GM12878 (cell line): ENCODE data around the gene ADPRHL1. TPM values are rescaled to one million over a fixed set of nuclear protein-coding genes. Genes with fewer than 3 reads are reported as not detected.

Experiments used
- GATAD2B ChIP-seq: fragments of 450-650 bp; conservative IDR thresholded peaks from 2 replicates; pipeline ENCODE4 v1.6.1; 2017; ENCODE audit warnings: low read depth, mild to moderate bottlenecking, moderate library complexity
- IKZF2 ChIP-seq, 2 experiments: fragments of 450-650 bp; IDR thresholded peaks; 2 replicates each; pipeline ENCODE4 v1.6.1; 2017; ENCODE audit warnings: mild to moderate bottlenecking in 2 of 2, moderate library complexity in 2 of 2
- KAT2A ChIP-seq: conservative IDR thresholded peaks from 2 replicates; pipeline ENCODE4 v1.6.1; 2011; ENCODE audit warnings: low read depth, low read length; ENCODE audit not compliant: control insufficient read depth
- NRF1 ChIP-seq: conservative IDR thresholded peaks from 2 replicates; pipeline ENCODE4 v1.6.1; 2011; ENCODE audit warnings: mild to moderate bottlenecking, low read depth, low read length, improper control_type of control experiment
- ZNF384 ChIP-seq: IDR thresholded peaks from 2 replicates; pipeline ENCODE4 v1.6.1; 2012; ENCODE audit warnings: low read depth, mild to moderate bottlenecking, low read length, improper control_type of control experiment, borderline replicate concordance
- polyA plus RNA-seq, 11 experiments: library from polyadenylated mRNA; depleted of rRNA in 4 of 11; unstranded in 6 of 11; stranded (reverse) in 5 of 11; fragments of >200 nt; fragmentation: Nextera tagmentation in 4 of 11; fragmentation: Illumina TruSeq in 1 of 11; extraction: Ambion mirVana in 4 of 11; extraction: Trizol in 1 of 11; gene quantifications; 1 replicate in 1 of 11; 2 replicates in 10 of 11; pipeline versions ENCODE4 v1.2.1 to v1.2.3, GENCODE V29; 2011 to 2016; ENCODE audit warnings: inconsistent platforms in 2 of 11, missing spikeins in 2 of 11, low read depth in 1 of 11
- total RNA-seq, 4 experiments: library from RNA; depleted of rRNA in 3 of 4; stranded (reverse); fragments of >200 nt in 3 of 4; fragmentation: Illumina TruSeq in 1 of 4; extraction: Trizol in 1 of 4; gene quantifications; 2 replicates each; pipeline versions ENCODE4 v1.2.1 to v1.2.3, GENCODE V29; 2013 to 2021
- TF ChIP-seq, protein P1 (sequence below): fragments of 450-650 bp; formaldehyde crosslinking; IDR thresholded peaks from 2 replicates; pipeline ENCODE4 v1.5.0; 2022; ENCODE audit warnings: mild to moderate bottlenecking, missing genetic modification characterization
- TF ChIP-seq, protein P2 (sequence below): IDR thresholded peaks from 2 replicates; pipeline ENCODE4 v1.6.1; 2012; ENCODE audit warnings: low read depth, low read length, improper control_type of control experiment
- TF ChIP-seq, protein P3 (sequence below): IDR thresholded peaks from 2 replicates; pipeline ENCODE4 v1.6.1; 2011; ENCODE audit warnings: mild to moderate bottlenecking, low read depth, low read length, moderate library complexity; ENCODE audit not compliant: insufficient replicate concordance

ADPRHL1 gene
- total and polyA plus RNA-seq, 10 of the 15 experiments (the other 5 are each of a cell fraction or from before 2014, with no cell fraction given), result 0.05 to 1.9 (median 1.0) TPM

DNA sequence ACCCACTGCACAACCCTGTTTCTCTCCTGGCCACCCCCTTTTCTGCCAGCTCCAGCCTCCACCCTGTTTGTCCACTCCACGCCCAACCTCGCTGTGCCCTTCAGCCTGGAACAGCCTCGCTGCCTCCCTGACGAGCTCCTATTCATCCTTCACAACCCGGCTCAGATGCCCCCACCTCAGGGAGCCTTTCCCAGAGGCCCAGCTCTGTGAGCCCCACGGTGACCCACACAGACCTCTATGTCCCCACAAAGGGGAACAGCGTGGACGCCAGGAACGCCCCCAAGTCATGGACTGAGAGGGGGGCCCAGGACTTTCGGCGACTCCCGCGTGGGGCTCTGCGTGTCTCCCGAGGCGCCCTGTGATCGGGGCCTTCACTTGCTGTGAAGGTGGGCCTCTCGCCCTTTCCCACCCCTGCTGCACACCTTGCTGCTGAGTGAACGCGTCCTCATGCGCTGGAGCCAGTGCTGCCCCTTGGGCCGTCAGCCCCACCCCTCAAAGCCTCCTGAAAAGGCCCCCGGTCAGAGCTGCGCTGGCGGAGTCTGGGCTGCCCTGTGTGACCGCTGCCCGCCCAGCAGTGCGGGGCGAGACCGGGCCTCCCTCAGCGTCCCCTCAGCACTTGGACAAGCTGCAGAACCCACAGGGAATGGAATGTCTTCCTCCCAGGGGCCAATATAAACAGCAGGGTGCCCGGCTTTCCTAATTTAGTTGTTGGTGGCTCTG lies 40.0 kb downstream of the ADPRHL1 start (continued):
- TF ChIP-seq, protein P1, sequence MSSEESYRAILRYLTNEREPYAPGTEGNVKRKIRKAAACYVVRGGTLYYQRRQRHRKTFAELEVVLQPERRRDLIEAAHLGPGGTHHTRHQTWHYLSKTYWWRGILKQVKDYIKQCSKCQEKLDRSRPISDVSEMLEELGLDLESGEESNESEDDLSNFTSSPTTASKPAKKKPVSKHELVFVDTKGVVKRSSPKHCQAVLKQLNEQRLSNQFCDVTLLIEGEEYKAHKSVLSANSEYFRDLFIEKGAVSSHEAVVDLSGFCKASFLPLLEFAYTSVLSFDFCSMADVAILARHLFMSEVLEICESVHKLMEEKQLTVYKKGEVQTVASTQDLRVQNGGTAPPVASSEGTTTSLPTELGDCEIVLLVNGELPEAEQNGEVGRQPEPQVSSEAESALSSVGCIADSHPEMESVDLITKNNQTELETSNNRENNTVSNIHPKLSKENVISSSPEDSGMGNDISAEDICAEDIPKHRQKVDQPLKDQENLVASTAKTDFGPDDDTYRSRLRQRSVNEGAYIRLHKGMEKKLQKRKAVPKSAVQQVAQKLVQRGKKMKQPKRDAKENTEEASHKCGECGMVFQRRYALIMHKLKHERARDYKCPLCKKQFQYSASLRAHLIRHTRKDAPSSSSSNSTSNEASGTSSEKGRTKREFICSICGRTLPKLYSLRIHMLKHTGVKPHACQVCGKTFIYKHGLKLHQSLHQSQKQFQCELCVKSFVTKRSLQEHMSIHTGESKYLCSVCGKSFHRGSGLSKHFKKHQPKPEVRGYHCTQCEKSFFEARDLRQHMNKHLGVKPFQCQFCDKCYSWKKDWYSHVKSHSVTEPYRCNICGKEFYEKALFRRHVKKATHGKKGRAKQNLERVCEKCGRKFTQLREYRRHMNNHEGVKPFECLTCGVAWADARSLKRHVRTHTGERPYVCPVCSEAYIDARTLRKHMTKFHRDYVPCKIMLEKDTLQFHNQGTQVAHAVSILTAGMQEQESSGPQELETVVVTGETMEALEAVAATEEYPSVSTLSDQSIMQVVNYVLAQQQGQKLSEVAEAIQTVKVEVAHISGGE (CRISPR knock-in tag), result no peak
- TF ChIP-seq, protein P2, sequence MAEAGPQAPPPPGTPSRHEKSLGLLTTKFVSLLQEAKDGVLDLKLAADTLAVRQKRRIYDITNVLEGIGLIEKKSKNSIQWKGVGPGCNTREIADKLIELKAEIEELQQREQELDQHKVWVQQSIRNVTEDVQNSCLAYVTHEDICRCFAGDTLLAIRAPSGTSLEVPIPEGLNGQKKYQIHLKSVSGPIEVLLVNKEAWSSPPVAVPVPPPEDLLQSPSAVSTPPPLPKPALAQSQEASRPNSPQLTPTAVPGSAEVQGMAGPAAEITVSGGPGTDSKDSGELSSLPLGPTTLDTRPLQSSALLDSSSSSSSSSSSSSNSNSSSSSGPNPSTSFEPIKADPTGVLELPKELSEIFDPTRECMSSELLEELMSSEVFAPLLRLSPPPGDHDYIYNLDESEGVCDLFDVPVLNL, result no peak
- TF ChIP-seq IKZF2 (IDR thresholded peaks at IDR 0.05) (no peak), KAT2A (no peak), GATAD2B (no peak), NRF1 (no peak), ZNF384 (no peak)
- TF ChIP-seq, protein P3, sequence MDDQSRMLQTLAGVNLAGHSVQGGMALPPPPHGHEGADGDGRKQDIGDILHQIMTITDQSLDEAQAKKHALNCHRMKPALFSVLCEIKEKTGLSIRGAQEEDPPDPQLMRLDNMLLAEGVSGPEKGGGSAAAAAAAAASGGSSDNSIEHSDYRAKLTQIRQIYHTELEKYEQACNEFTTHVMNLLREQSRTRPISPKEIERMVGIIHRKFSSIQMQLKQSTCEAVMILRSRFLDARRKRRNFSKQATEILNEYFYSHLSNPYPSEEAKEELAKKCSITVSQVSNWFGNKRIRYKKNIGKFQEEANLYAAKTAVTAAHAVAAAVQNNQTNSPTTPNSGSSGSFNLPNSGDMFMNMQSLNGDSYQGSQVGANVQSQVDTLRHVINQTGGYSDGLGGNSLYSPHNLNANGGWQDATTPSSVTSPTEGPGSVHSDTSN, result no peak
